GM23338 (cell line): Measurements from ENCODE around the gene OBSCN. TPM values are rescaled to one million over a fixed set of nuclear protein-coding genes. Genes with fewer than 3 reads are reported as not detected.

Experiments
- ATAC-seq: fragments of 200-7000 bp; cut with Tn5 transposase; 3 replicates; pipeline ENCODE4 v1.9.1; 2020
- DNase-seq: peaks from one replicate; pipeline ENCODE4 v3.0.0-alpha.2; 2015; ENCODE audit warnings: low spot score
- H2AFZ ChIP-seq: fragments of 200-600 bp; sonication (generic); 2 replicates; pipeline ENCODE4 v1.8.0; 2016; ENCODE audit warnings: antibody characterized with exemption, mild to moderate bottlenecking, moderate library complexity
- H3F3A ChIP-seq: fragments of 200-600 bp; sonication (generic); replicated peaks from 2 replicates; pipeline ENCODE4 v1.8.0; 2017; ENCODE audit warnings: antibody characterized with exemption, mixed run types, low read depth
- H3K27ac ChIP-seq: fragments of 200-600 bp; sonication (generic); 2 replicates; pipeline ENCODE4 v1.6.1; 2016; ENCODE audit warnings: low read depth
- H3K27me3 ChIP-seq: fragments of 200-600 bp; sonication (generic); 2 replicates; pipeline ENCODE4 v1.8.0; 2016; ENCODE audit warnings: mild to moderate bottlenecking, mixed run types, moderate library complexity; ENCODE audit not compliant: insufficient read depth
- H3K36me3 ChIP-seq: fragments of 200-600 bp; sonication (generic); 2 replicates; pipeline ENCODE4 v1.8.0; 2016; ENCODE audit warnings: mild to moderate bottlenecking; ENCODE audit not compliant: insufficient read depth
- H3K4me1 ChIP-seq: fragments of 200-600 bp; sonication (generic); 2 replicates; pipeline ENCODE4 v1.8.0; 2016; ENCODE audit warnings: mild to moderate bottlenecking, moderate library complexity; ENCODE audit not compliant: insufficient read depth
- H3K4me2 ChIP-seq: fragments of 200-600 bp; sonication (generic); 2 replicates; pipeline ENCODE4 v1.7.1; 2017; ENCODE audit warnings: mixed run types
- H3K4me3 ChIP-seq: fragments of 200-600 bp; sonication (generic); 2 replicates; pipeline ENCODE4 v1.6.1; 2016; ENCODE audit warnings: mixed run types
- H3K79me2 ChIP-seq: fragments of 200-600 bp; sonication (generic); replicated peaks from 2 replicates; pipeline ENCODE4 v1.8.0; 2017; ENCODE audit warnings: mild to moderate bottlenecking; ENCODE audit not compliant: insufficient read depth
- H3K9me2 ChIP-seq: fragments of 200-600 bp; sonication (generic); 2 replicates; pipeline ENCODE4 v1.8.0; 2017; ENCODE audit not compliant: insufficient read depth
- H4K20me1 ChIP-seq: fragments of 200-600 bp; sonication (generic); replicated peaks from 2 replicates; pipeline ENCODE4 v1.8.0; 2017; ENCODE audit warnings: mild to moderate bottlenecking; ENCODE audit not compliant: insufficient read depth
- H3K27ac Mint-ChIP-seq: 2 replicates; pipeline ENCODE4 v1.8.0; 2020; ENCODE audit warnings: inconsistent platforms, mild to moderate bottlenecking, moderate library complexity, mixed read lengths
- H3K27me3 Mint-ChIP-seq: 3 replicates; pipeline ENCODE4 v1.8.0; 2022; ENCODE audit warnings: low read depth, mild to moderate bottlenecking, moderate library complexity, mixed read lengths, inconsistent platforms; ENCODE audit not compliant: insufficient read depth, poor library complexity
- H3K36me3 Mint-ChIP-seq: 3 replicates; pipeline ENCODE4 v1.8.0; 2021; ENCODE audit warnings: low read depth, mild to moderate bottlenecking, inconsistent platforms, moderate library complexity, mixed read lengths
- H3K4me1 Mint-ChIP-seq: 3 replicates; pipeline ENCODE4 v1.8.0; 2020; ENCODE audit warnings: mild to moderate bottlenecking, inconsistent platforms, mixed read lengths
- H3K4me3 Mint-ChIP-seq: 3 replicates; pipeline ENCODE4 v1.8.0; 2021; ENCODE audit warnings: moderate library complexity, mild to moderate bottlenecking, inconsistent platforms, mixed read lengths
- H3K9me3 Mint-ChIP-seq: 3 replicates; pipeline ENCODE4 v1.8.0; 2020; ENCODE audit warnings: moderate library complexity, mild to moderate bottlenecking, inconsistent platforms, mixed read lengths
- CREB1 ChIP-seq: fragments of 250-450 bp; sonication (Bioruptor Pico); IDR thresholded peaks from 2 replicates; pipeline ENCODE4 v1.5.0; 2020; ENCODE audit warnings: low read depth, mild to moderate bottlenecking, moderate library complexity
- NANOG ChIP-seq: IDR thresholded peaks from 2 replicates; pipeline ENCODE4 v1.6.1; 2016; ENCODE audit warnings: antibody characterized with exemption, borderline replicate concordance
- POLR2AphosphoS5 ChIP-seq: IDR thresholded peaks from 2 replicates; pipeline ENCODE4 v1.6.1; 2016; ENCODE audit warnings: antibody characterized with exemption, low read depth
- STAT1 ChIP-seq: IDR thresholded peaks from one replicate; pipeline ENCODE4 v1.6.1; 2016; ENCODE audit warnings: antibody characterized with exemption; ENCODE audit not compliant: unreplicated experiment
- ZNF114 ChIP-seq: fragments of 250-450 bp; sonication (Bioruptor Pico); IDR thresholded peaks from 2 replicates; pipeline ENCODE4 v1.5.0; 2020; ENCODE audit warnings: mild to moderate bottlenecking, moderate library complexity
- polyA plus RNA-seq: library from polyadenylated mRNA; unstranded; fragments of >200 nt; fragmentation: Nextera tagmentation; extraction: Ambion mirVana; gene quantifications from 2 replicates; pipeline ENCODE4 v1.2.1, GENCODE V29; 2016
- total RNA-seq: library from RNA; depleted of rRNA; stranded (reverse); fragments of >200 nt; shearing (Covaris generic); gene quantifications from 2 replicates; pipeline ENCODE4 v1.2.3, GENCODE V29; 2014
- TF ChIP-seq, protein P1 (sequence below): IDR thresholded peaks from 2 replicates; pipeline ENCODE4 v1.6.1; 2016; ENCODE audit warnings: antibody characterized with exemption
- TF ChIP-seq, protein P2 (sequence below): fragments of 250-450 bp; sonication (Bioruptor Pico); IDR thresholded peaks from 2 replicates; pipeline ENCODE4 v1.5.0; 2020; ENCODE audit warnings: mild to moderate bottlenecking, moderate library complexity

The OBSCN gene
- total and polyA plus RNA-seq, 2 experiments from 2014 or later: 8.4 to 38.5 TPM

- H3K27ac ChIP-seq: no peak overlapping the region
- no peaks in the 10 kb centered on the region for H3K79me2 ChIP-seq
- H2AFZ ChIP-seq: no peak overlapping the region
- ATAC-seq (peak; percentile 62), DNase-seq (peak; percentile 62)
- Mint-ChIP-seq H3K9me3 (no peaks in the 10 kb centered on the region), H3K4me1 (peaks cover 5% of the 10 kb centered on the region; the same call in 1 of the 3 replicates), H3K27ac (no peak overlapping the region), H3K4me3 (no peak overlapping the region), H3K27me3 (peaks cover 4% of the 10 kb centered on the region), H3K36me3 (no peaks in the 10 kb centered on the region)
- no peaks in the 10 kb centered on the region for H3K9me2 ChIP-seq
- H3K36me3 ChIP-seq: no peaks in the 10 kb centered on the region
- no peak overlapping the region for H3K4me3 ChIP-seq
- no peaks in the 10 kb centered on the region for H3F3A ChIP-seq
- H3K27me3 ChIP-seq: no peaks in the 10 kb centered on the region
- H3K4me2 ChIP-seq: no peak overlapping the region
- no peaks in the 10 kb centered on the region for H4K20me1 ChIP-seq
- H3K4me1 ChIP-seq: no peaks in the 10 kb centered on the region
- TF ChIP-seq ZNF114 (CRISPR knock-in tag): no peak
- no peak for TF ChIP-seq POLR2AphosphoS5
- no peak for TF ChIP-seq STAT1
- TF ChIP-seq NANOG: no peak
- TF ChIP-seq CREB1 (CRISPR knock-in tag): no peak
- TF ChIP-seq, protein P1, sequence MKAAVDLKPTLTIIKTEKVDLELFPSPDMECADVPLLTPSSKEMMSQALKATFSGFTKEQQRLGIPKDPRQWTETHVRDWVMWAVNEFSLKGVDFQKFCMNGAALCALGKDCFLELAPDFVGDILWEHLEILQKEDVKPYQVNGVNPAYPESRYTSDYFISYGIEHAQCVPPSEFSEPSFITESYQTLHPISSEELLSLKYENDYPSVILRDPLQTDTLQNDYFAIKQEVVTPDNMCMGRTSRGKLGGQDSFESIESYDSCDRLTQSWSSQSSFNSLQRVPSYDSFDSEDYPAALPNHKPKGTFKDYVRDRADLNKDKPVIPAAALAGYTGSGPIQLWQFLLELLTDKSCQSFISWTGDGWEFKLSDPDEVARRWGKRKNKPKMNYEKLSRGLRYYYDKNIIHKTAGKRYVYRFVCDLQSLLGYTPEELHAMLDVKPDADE: no peak
- TF ChIP-seq, protein P2, sequence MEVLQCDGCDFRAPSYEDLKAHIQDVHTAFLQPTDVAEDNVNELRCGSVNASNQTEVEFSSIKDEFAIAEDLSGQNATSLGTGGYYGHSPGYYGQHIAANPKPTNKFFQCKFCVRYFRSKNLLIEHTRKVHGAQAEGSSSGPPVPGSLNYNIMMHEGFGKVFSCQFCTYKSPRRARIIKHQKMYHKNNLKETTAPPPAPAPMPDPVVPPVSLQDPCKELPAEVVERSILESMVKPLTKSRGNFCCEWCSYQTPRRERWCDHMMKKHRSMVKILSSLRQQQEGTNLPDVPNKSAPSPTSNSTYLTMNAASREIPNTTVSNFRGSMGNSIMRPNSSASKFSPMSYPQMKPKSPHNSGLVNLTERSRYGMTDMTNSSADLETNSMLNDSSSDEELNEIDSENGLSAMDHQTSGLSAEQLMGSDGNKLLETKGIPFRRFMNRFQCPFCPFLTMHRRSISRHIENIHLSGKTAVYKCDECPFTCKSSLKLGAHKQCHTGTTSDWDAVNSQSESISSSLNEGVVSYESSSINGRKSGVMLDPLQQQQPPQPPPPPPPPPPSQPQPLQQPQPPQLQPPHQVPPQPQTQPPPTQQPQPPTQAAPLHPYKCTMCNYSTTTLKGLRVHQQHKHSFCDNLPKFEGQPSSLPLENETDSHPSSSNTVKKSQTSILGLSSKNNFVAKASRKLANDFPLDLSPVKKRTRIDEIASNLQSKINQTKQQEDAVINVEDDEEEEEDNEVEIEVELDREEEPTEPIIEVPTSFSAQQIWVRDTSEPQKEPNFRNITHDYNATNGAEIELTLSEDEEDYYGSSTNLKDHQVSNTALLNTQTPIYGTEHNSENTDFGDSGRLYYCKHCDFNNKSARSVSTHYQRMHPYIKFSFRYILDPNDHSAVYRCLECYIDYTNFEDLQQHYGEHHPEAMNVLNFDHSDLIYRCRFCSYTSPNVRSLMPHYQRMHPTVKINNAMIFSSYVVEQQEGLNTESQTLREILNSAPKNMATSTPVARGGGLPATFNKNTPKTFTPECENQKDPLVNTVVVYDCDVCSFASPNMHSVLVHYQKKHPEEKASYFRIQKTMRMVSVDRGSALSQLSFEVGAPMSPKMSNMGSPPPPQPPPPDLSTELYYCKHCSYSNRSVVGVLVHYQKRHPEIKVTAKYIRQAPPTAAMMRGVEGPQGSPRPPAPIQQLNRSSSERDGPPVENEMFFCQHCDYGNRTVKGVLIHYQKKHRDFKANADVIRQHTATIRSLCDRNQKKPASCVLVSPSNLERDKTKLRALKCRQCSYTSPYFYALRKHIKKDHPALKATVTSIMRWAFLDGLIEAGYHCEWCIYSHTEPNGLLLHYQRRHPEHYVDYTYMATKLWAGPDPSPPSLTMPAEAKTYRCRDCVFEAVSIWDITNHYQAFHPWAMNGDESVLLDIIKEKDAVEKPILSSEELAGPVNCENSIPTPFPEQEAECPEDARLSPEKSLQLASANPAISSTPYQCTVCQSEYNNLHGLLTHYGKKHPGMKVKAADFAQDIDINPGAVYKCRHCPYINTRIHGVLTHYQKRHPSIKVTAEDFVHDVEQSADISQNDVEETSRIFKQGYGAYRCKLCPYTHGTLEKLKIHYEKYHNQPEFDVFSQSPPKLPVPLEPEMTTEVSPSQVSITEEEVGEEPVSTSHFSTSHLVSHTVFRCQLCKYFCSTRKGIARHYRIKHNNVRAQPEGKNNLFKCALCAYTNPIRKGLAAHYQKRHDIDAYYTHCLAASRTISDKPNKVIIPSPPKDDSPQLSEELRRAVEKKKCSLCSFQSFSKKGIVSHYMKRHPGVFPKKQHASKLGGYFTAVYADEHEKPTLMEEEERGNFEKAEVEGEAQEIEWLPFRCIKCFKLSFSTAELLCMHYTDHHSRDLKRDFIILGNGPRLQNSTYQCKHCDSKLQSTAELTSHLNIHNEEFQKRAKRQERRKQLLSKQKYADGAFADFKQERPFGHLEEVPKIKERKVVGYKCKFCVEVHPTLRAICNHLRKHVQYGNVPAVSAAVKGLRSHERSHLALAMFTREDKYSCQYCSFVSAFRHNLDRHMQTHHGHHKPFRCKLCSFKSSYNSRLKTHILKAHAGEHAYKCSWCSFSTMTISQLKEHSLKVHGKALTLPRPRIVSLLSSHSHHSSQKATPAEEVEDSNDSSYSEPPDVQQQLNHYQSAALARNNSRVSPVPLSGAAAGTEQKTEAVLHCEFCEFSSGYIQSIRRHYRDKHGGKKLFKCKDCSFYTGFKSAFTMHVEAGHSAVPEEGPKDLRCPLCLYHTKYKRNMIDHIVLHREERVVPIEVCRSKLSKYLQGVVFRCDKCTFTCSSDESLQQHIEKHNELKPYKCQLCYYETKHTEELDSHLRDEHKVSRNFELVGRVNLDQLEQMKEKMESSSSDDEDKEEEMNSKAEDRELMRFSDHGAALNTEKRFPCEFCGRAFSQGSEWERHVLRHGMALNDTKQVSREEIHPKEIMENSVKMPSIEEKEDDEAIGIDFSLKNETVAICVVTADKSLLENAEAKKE (CRISPR knock-in tag): no peak
Measured at GRCh38 chr1:228367798-228368791, 160.3 kb downstream of the OBSCN start.
